IMR-90 (cell line): ENCODE results near the gene PDE6B. TPM values are rescaled to one million over a fixed set of nuclear protein-coding genes. Genes with fewer than 3 reads are reported as not detected.

ENCODE experiments used
- ATAC-seq: fragments of 200-7000 bp; cut with Tn5 transposase; 2 replicates; pipeline ENCODE4 v1.9.1; 2020; ENCODE audit warnings: low read depth, mild to moderate bottlenecking, moderate library complexity
- BruUV-seq: library from RNA; stranded (reverse); fragments of 400-500 nt; replicated peaks from 2 replicates; lab custom pipeline; 2021; lab: Mats Ljungman, UMichigan
- CTCF ChIA-PET: fragments of 300-600 bp; formaldehyde crosslinking; extraction: SDS; loops from one replicate; lab custom pipeline; 2021; ENCODE audit warnings: antibody characterized with exemption; lab: Yijun Ruan, JAX
- POLR2A ChIA-PET: fragments of 300-600 bp; sonication (Branson Sonifier 250); formaldehyde crosslinking; loops from one replicate; lab custom pipeline; 2022; ENCODE audit warnings: antibody characterized with exemption; ENCODE audit not compliant: unreplicated experiment; lab: Charles Lee
- DNase-seq: peaks from one replicate; pipeline ENCODE4 v3.0.0; 2013
- H2AFZ ChIP-seq: replicated peaks from 2 replicates; pipeline ENCODE3; 2013; ENCODE audit warnings: low read length, mild to moderate bottlenecking; ENCODE audit not compliant: poor library complexity
- H2AK5ac ChIP-seq: 2 replicates; pipeline ENCODE4 v1.6.1; 2013; ENCODE audit warnings: low read depth, low read length, inconsistent platforms
- H2AK9ac ChIP-seq: replicated peaks from 2 replicates; pipeline ENCODE3; 2013; ENCODE audit warnings: mild to moderate bottlenecking, low read depth, low read length, moderate library complexity; ENCODE audit not compliant: poor library complexity
- H2BK120ac ChIP-seq: 2 replicates; pipeline ENCODE4 v1.6.1; 2013; ENCODE audit warnings: low read depth, low read length, inconsistent platforms
- H2BK15ac ChIP-seq: 3 replicates; pipeline ENCODE4 v1.6.1; 2013; ENCODE audit warnings: low read depth, low read length, inconsistent platforms
- H2BK20ac ChIP-seq: 2 replicates; pipeline ENCODE4 v1.6.1; 2013; ENCODE audit warnings: low read depth, mild to moderate bottlenecking, inconsistent platforms, low read length, moderate library complexity
- H2BK5ac ChIP-seq: 2 replicates; pipeline ENCODE4 v1.6.1; 2013; ENCODE audit warnings: mild to moderate bottlenecking, low read depth, low read length, inconsistent platforms; ENCODE audit not compliant: poor library complexity, severe bottlenecking
- H3K14ac ChIP-seq: replicated peaks from 2 replicates; pipeline ENCODE4 v1.6.1; 2013; ENCODE audit warnings: low read depth, low read length, inconsistent platforms
- H3K18ac ChIP-seq: 2 replicates; pipeline ENCODE4 v1.6.1; 2013; ENCODE audit warnings: low read depth, low read length, control low read depth
- H3K23ac ChIP-seq: 2 replicates; pipeline ENCODE4 v1.6.1; 2013; ENCODE audit warnings: low read depth, low read length, inconsistent platforms
- H3K27ac ChIP-seq: 2 replicates; pipeline ENCODE4 v1.5.1; 2013; ENCODE audit warnings: mild to moderate bottlenecking, control low read depth, low read length; ENCODE audit not compliant: insufficient read depth
- H3K27me3 ChIP-seq: 2 replicates; pipeline ENCODE4 v1.6.1; 2013; ENCODE audit warnings: low read length; ENCODE audit not compliant: control insufficient read depth, insufficient read depth
- H3K36me3 ChIP-seq: 2 replicates; pipeline ENCODE4 v1.6.1; 2013; ENCODE audit warnings: low read length, mixed read lengths; ENCODE audit not compliant: control insufficient read depth, insufficient read depth
- H3K4ac ChIP-seq: 2 replicates; pipeline ENCODE4 v1.6.1; 2013; ENCODE audit warnings: low read depth, low read length, inconsistent platforms
- H3K4me1 ChIP-seq: 2 replicates; pipeline ENCODE4 v1.6.1; 2013; ENCODE audit warnings: low read length, mixed read lengths; ENCODE audit not compliant: control insufficient read depth, insufficient read depth
- H3K4me2 ChIP-seq: 2 replicates; pipeline ENCODE4 v1.6.1; 2013; ENCODE audit warnings: low read depth, mild to moderate bottlenecking, control low read depth, low read length, moderate library complexity
- H3K4me3 ChIP-seq: 2 replicates; pipeline ENCODE4 v1.5.1; 2013; ENCODE audit warnings: low read depth, mild to moderate bottlenecking, control low read depth, low read length, moderate library complexity; ENCODE audit not compliant: insufficient read depth
- H3K56ac ChIP-seq: 2 replicates; pipeline ENCODE4 v1.6.1; 2013; ENCODE audit warnings: low read length, inconsistent platforms; ENCODE audit not compliant: insufficient read depth; ENCODE audit errors: extremely low read depth
- H3K79me1 ChIP-seq, 2 experiments: 2 replicates each; pipeline ENCODE4 v1.6.1; 2013; ENCODE audit warnings: low read length in 2 of 2, inconsistent platforms in 1 of 2, low read depth in 1 of 2
- H3K9ac ChIP-seq: 2 replicates; pipeline ENCODE4 v1.6.1; 2013; ENCODE audit warnings: low read depth, low read length, control low read depth
- H3K9me1 ChIP-seq: 2 replicates; pipeline ENCODE4 v1.6.1; 2013; ENCODE audit warnings: low read length, inconsistent platforms; ENCODE audit not compliant: insufficient read depth
- H3K9me3 ChIP-seq: 2 replicates; pipeline ENCODE4 v1.6.1; 2013; ENCODE audit warnings: low read length; ENCODE audit not compliant: control insufficient read depth, insufficient read depth
- H4K20me1 ChIP-seq: 2 replicates; pipeline ENCODE4 v1.6.1; 2013; ENCODE audit warnings: low read length, inconsistent platforms; ENCODE audit not compliant: insufficient read depth
- H4K5ac ChIP-seq: 2 replicates; pipeline ENCODE4 v1.6.1; 2013; ENCODE audit warnings: mild to moderate bottlenecking, low read depth, low read length, control low read depth
- H4K8ac ChIP-seq, 2 experiments: 2 replicates each; pipeline ENCODE4 v1.6.1; 2013; ENCODE audit warnings: low read depth in 2 of 2, low read length in 2 of 2, control low read depth in 1 of 2, inconsistent platforms in 1 of 2
- H4K91ac ChIP-seq: 2 replicates; pipeline ENCODE4 v1.6.1; 2013; ENCODE audit warnings: low read depth, low read length, inconsistent platforms; ENCODE audit not compliant: insufficient read depth
- BHLHE40 ChIP-seq: fragments of 150-350 bp; IDR thresholded peaks from 2 replicates; pipeline ENCODE4 v1.6.1; 2016; ENCODE audit warnings: mild to moderate bottlenecking, low read depth, low read length
- CEBPB ChIP-seq: IDR thresholded peaks from 2 replicates; pipeline ENCODE4 v1.6.1; 2012; ENCODE audit warnings: low read depth, low read length, improper control_type of control experiment
- MAFK ChIP-seq: IDR thresholded peaks from 2 replicates; pipeline ENCODE4 v1.6.1; 2012; ENCODE audit warnings: low read depth, low read length, improper control_type of control experiment
- MAZ ChIP-seq: IDR thresholded peaks from 2 replicates; pipeline ENCODE4 v1.6.1; 2012; ENCODE audit warnings: low read depth, mild to moderate bottlenecking, low read length, improper control_type of control experiment, moderate library complexity, borderline replicate concordance
- MXI1 ChIP-seq: IDR thresholded peaks from 2 replicates; pipeline ENCODE4 v1.6.1; 2012; ENCODE audit warnings: low read depth, mild to moderate bottlenecking, low read length, moderate library complexity, borderline replicate concordance
- RAD21 ChIP-seq: IDR thresholded peaks from 2 replicates; pipeline ENCODE4 v1.6.1; 2012; ENCODE audit warnings: low read length, improper control_type of control experiment
- RCOR1 ChIP-seq: IDR thresholded peaks from 2 replicates; pipeline ENCODE4 v1.6.1; 2012; ENCODE audit warnings: mild to moderate bottlenecking, low read length, improper control_type of control experiment; ENCODE audit not compliant: insufficient replicate concordance
- RFX5 ChIP-seq: IDR thresholded peaks from 2 replicates; pipeline ENCODE4 v1.8.0; 2012; ENCODE audit warnings: low read depth, mild to moderate bottlenecking, low read length, moderate library complexity
- WGBS, 2 experiments: methylation state at CpG; one replicate each; pipeline versions ENCODE4 v1.1.5 to v1.1.7; 2013; ENCODE audit warnings: missing lambda C conversion rate in 2 of 2; ENCODE audit not compliant: insufficient read length in 1 of 2; ENCODE audit errors: extremely low coverage in 2 of 2; 5-methylcytosine and 5-hydroxymethylcytosine counted together
- dilution Hi-C: fragments of 300-500 bp; cut with HindIII; formaldehyde crosslinking; loops from one replicate; pipeline ENCODE4 v1.14.3; 2018; ENCODE audit warnings: low sequenced_read_pairs; ENCODE audit not compliant: unreplicated experiment
- in situ Hi-C: fragments of 300-500 bp; cut with MboI; formaldehyde crosslinking; loops from 3 replicates; pipeline ENCODE4 v1.14.3; 2019; ENCODE audit warnings: low sequenced_read_pairs, inconsistent platforms, mixed read lengths
- intact Hi-C: fragments of 100-400 bp; cut with micrococcal nuclease; formaldehyde crosslinking; loops from 2 replicates; pipeline ENCODE4 v1.10.0; 2022
- polyA plus RNA-seq, 3 experiments: library from polyadenylated mRNA; depleted of rRNA; stranded (reverse); fragments of >200 nt; gene quantifications; 2 replicates each; pipeline ENCODE4 v1.2.3, GENCODE V29; 2012; ENCODE audit warnings: low replicate concordance in 1 of 3
- total RNA-seq: library from RNA; depleted of rRNA; stranded (reverse); fragments of >200 nt; gene quantifications from 2 replicates; pipeline ENCODE4 v1.2.3, GENCODE V29; 2012

PDE6B gene
- total and polyA plus RNA-seq, 2 of the 4 experiments (the other 2 are of a cell fraction), result under 0.01 TPM; not detected in 1

DNA sequence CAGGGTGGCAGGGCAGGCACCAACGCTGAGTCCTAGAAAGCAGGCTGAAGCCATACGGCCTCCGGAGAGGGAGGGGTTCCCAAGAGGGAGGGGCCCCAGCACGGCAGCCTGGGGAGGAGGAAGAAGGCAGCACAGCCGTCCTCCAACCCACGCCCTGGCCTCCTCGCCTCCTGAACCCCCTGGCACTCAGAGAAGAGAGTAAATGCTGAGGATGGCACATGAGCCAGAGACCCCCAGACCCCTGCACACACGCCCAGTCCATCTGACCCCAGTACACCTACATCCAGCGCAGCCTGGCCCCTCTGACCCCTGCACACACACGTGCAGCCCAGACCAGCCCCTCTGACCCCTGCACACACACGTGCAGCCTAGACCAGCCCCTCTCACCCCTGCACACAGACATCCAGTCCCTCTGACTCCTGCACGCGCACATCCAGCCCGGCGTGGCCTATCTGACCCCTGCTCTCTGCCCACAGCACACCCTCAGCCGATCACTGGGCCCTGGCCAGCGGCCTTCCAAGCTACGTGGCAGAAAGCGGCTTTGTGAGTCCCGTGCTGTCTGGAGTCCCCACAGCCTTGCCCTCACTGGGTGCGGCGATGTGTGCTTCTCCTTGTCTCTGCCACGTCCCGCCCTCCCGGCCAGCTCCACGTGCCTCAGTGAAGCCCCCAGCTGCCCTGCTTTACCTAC lies 30.2 kb downstream of the PDE6B start:
- Histone ChIP-seq H3K4ac (no peak overlapping the region), H4K5ac (no peak overlapping the region), H3K36me3 (no peaks in the 10 kb centered on the region), H3K4me3 (no peak overlapping the region), H2BK120ac (no peak overlapping the region), H2BK20ac (no peak overlapping the region), H2AK5ac (no peak overlapping the region), H4K20me1 (no peaks in the 10 kb centered on the region), H3K9me1 (no peaks in the 10 kb centered on the region), H4K8ac (no peak overlapping the region), H3K4me1 (no peaks in the 10 kb centered on the region), H2AK9ac (no peak overlapping the region), H3K56ac (no peak overlapping the region), H2BK5ac (no peak overlapping the region), H3K27me3 (peaks cover 10% of the 10 kb centered on the region; the same call in 1 of the 2 replicates), H4K91ac (no peak overlapping the region), H3K9me3 (peaks cover 18% of the 10 kb centered on the region), H2AFZ (no peak overlapping the region), H3K18ac (no peak overlapping the region), H3K27ac (no peak overlapping the region), H3K23ac (no peak overlapping the region), H3K79me1 (no peaks in the 10 kb centered on the region), H3K14ac (no peak overlapping the region), H3K4me2 (no peak overlapping the region), H2BK15ac (no peak overlapping the region), H3K9ac (no peak overlapping the region)
- POLR2A ChIA-PET, result no interaction called here
- in situ Hi-C loops (no loop called here), intact Hi-C loops (no loop called here), dilution Hi-C loops (no loop called here)
- BruUV-seq, result no TSS peak
- CTCF ChIA-PET, result no interaction called here
- ATAC-seq, result no peak
- DNase-seq, result no peak
- TF ChIP-seq RFX5 (no peak), MAFK (no peak), CEBPB (no peak), RAD21 (no peak), MXI1 (no peak), RCOR1 (no peak), MAZ (no peak), BHLHE40 (no peak)
- 55% methylated on average over 17 of the region's 26 CpGs; no CpG with 5 or more reads in 1 of the 2 experiments for WGBS, 2 experiments
